Epithelial cell of proximal tubule (primary cell): ENCODE data around the gene ZCCHC24. TPM values are rescaled to one million over a fixed set of nuclear protein-coding genes. Genes with fewer than 3 reads are reported as not detected.

Experiments
- DNase-seq: peaks from one replicate; pipeline ENCODE4 v3.0.0-alpha.2; 2011; ENCODE audit warnings: low read depth
- H3K4me3 ChIP-seq: 2 replicates; pipeline ENCODE4 v1.5.1; 2011; ENCODE audit warnings: low read depth, mild to moderate bottlenecking, low read length
- total RNA-seq: library from RNA; depleted of rRNA; stranded (reverse); fragments of >200 nt; gene quantifications from 2 replicates; pipeline ENCODE4 v1.2.3, GENCODE V29; 2015
- TF ChIP-seq, protein P1 (sequence below): conservative IDR thresholded peaks from 2 replicates; pipeline ENCODE4 v1.5.1; 2012; ENCODE audit warnings: low read depth, mild to moderate bottlenecking, low read length

ZCCHC24 gene
- total RNA-seq, 1 donor from 2014 or later = 4.7 TPM

DNA sequence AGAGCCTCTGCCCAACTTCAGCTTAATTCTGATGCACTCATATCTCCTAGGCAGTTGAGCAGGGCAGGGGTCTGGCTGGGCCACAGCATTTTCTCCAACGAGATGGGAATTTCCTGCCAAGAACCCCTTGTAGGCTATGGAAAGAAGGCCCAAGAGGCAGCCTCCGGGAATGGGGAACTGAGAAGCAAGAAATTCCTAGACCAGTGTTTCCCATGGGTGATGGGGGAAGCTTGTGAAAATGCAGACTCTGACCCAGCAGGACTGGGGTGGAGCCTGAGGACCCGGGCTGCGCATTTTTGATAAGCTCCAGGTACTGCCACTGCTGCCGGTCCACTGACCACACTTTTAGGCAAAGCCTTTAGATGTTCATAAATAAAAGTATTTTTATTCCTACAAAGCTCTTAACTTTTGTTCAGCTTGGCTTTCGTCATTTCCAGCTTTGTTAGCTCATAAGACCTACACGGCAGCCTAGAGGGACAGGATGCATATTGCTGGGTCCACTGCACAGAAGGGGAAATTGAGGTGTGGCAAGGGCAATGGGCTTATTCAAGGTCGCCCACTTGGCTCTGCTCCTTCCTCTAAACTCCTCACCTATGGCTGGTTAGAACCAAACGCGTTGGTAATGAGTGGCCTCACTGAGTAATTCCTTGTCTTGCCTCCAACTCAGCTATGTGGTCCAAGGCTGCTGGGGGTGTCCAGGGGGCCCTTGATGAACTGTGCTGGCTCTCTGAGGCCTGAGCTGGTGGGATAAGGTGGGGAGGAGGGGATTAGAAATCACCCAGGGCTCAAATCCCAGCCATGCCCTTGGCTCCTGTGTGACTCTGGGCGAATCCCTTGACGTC is 29.5 kb downstream of the ZCCHC24 start:
- no peak for DNase-seq
- TF ChIP-seq, protein P1, sequence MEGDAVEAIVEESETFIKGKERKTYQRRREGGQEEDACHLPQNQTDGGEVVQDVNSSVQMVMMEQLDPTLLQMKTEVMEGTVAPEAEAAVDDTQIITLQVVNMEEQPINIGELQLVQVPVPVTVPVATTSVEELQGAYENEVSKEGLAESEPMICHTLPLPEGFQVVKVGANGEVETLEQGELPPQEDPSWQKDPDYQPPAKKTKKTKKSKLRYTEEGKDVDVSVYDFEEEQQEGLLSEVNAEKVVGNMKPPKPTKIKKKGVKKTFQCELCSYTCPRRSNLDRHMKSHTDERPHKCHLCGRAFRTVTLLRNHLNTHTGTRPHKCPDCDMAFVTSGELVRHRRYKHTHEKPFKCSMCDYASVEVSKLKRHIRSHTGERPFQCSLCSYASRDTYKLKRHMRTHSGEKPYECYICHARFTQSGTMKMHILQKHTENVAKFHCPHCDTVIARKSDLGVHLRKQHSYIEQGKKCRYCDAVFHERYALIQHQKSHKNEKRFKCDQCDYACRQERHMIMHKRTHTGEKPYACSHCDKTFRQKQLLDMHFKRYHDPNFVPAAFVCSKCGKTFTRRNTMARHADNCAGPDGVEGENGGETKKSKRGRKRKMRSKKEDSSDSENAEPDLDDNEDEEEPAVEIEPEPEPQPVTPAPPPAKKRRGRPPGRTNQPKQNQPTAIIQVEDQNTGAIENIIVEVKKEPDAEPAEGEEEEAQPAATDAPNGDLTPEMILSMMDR = no peak
- H3K4me3 ChIP-seq = no peak overlapping the region

DNA sequence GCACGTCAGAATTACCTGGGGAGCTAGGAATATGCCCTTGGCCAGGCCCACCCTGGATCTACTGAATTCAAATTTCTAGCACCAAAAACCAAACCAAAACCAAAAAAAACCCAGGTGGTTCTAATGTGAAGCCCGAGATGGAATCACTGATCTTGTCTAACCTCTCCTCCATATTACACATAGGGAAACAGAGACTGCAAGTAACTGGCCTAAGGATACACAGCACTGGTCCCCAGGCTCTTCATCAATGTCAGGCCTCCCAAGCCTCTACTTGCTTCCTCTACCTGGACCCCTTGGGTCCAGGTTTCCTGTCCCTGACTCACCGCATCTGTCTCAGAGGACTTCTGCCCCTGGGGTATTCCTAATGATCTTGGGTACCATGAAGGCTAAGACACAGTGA is 30.7 kb downstream of the ZCCHC24 start:
- H3K4me3 ChIP-seq = no peak overlapping the region
- DNase-seq = no peak
- TF ChIP-seq, protein P1 = no peak

DNA sequence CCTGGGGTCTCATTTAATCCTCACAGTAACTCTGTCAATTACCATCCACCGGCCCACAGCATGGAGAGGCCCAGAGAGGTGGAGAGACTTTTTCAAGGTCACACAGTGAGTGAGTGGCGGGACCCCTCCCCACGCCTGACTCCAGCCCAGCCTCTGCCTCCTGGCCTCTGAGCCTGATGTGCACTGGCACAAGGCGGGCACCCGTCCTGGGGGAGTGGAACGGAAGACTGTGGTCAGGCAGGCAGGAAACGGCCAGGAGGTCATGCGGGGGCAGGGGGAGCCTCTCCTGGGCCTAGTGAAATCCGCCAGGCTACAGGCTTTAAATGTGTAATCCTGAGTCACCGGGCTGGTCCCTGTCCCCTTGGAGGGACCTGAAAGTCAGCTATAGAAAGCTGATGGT is 32.2 kb downstream of the ZCCHC24 start:
- TF ChIP-seq, protein P1 = no peak
- no peak overlapping the region for H3K4me3 ChIP-seq
- no peak for DNase-seq

DNA sequence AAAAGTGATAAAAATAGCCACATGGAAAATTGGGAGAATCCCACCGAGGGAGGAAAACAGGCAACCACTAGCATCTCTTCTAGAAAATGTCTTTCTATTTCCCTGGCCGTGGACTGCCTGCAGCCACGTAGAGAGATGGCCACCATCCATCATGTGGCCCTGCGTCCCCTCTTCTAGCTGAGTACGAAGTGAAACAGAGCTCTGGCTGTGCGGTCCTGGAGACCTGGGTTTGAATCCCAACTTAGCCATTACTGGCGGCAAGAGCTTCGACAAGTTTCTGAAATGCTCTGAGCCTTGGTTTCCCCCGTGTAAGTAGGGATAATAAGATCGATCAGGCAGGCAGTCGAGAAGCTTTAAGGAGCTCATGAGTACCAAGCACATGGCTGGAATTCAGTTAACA is 32.9 kb downstream of the ZCCHC24 start:
- no peak for DNase-seq
- no peak overlapping the region for H3K4me3 ChIP-seq
- TF ChIP-seq, protein P1 = no peak

DNA sequence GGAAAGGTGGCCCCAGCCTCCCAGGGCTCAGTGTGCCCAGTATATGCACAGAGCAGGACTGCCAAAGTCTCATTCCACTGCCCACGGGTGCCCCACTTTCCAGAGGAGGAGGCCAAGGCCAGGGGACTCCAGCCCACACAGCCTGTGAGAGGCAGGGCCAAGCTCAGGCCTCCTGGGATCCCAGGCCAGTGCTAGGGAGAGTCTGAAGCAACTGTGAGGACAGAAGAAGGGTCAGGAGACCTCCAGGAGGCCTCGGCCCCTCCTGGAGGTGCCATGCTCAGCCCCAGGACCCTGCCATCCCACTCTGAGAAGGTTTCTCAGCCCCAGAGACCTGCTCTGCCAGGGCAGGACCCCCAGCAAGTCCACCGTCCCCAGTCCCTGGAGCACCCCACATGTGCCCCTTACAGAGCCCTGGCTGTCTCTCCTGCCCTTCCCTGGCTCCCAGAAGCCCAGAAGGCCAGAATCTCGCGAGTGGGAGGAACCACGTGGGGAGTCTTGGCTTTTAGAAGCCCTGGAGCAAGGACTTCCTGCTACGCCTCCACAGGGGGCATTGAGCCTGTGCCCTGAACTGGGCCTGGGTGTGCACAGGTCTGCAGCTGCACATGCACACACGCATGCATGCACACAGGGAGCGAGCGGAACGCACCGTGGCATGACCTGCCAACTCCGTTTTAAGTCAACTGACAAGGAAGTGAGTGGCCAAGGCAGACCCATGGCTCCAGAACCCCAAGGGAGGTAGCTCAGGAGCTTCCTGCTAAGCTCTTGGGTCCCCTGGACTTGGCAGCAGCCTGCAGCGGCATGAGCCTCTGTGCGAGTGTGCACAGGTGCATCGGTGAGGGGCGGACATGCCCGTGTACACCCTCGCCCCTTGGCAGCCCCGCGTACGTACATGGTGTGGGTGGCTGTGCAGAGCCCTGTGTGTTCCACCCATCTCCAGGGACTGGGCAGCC is 33.6 kb downstream of the ZCCHC24 start:
- TF ChIP-seq, protein P1 = no peak
- no peak for DNase-seq
- H3K4me3 ChIP-seq = no peak overlapping the region

DNA sequence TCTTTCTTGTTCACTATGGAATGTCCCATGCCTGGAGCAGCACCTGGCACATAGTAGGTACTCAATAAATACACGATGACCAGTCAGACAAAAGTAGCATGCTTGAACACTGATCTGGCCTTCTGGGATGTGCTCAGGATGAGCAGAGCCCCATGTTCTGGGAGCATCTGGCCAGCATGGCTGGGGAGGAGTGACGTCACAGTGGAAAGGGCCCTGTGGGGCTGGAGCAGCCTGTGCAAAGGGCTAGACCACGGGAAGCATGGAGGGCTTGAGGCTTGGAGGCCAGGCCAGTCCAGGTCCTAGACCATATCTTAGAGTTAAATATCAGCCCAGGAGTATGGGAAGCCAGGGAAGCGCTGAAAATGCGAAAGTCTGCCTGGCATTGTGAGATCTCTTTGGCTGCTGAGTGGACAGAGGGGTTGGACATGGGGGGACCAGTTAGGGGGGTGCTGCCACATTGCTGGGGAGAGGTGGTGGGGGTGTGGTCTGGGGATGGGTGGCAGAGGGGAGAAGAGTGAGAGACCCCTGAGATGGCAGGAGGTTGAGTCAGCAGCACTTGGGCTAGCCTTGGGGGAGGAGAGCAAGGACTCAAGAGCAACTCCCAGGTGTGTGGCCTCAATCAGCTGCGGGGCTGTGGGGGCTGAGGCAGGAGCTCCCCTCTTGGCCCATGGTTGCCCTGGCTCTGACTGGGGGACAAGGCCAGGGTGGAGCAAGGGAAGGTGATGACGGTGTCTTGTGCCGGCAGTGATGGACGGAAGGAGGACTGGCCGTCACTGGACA is 34.9 kb downstream of the ZCCHC24 start:
- TF ChIP-seq, protein P1 = no peak
- H3K4me3 ChIP-seq = no peak overlapping the region
- DNase-seq = no peak
